IPS-NIHi7 (cell line): Measurements from ENCODE around the gene RPA1.

Source experiments
- DNase-seq: peaks from one replicate; pipeline ENCODE4 v3.0.0; 2012; ENCODE audit warnings: mixed read lengths; ENCODE audit errors: extremely low spot score

RPA1 gene

GRCh38 chr17:1941272-1942065 is 111.7 kb downstream of the RPA1 start:
- DNase-seq = no peak

- DNase-seq = no peak
Observed at GRCh38 chr17:1942066-1942365, 112.2 kb downstream of the RPA1 start.

GRCh38 chr17:1942666-1943435 is 113.0 kb downstream of the RPA1 start:
- DNase-seq = no peak

- no peak for DNase-seq
Observed at GRCh38 chr17:1943436-1943831, 113.6 kb downstream of the RPA1 start.

DNA sequence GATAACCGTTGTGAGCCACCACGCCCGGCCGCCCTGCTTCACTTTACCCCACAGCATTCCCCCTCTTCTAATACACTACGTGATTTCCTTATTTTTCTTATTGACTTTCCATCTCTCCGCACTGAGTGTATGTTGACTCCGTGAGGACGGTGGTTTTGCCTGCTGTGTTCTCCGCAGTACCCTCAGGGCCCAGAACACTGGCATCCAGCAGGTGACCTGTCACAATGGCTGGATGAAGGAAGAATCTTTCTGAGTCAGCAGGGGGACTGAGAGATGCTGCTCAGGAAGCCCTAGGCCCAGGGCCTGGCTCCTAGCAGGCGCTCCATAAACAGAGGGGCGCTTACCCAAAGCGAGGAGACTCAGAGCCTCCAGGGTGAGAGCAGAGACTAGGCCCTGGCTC is 115.8 kb downstream of the RPA1 start:
- DNase-seq = no peak

GRCh38 chr17:1946021-1946932 is 116.5 kb downstream of the RPA1 start:
- DNase-seq = no peak

DNA sequence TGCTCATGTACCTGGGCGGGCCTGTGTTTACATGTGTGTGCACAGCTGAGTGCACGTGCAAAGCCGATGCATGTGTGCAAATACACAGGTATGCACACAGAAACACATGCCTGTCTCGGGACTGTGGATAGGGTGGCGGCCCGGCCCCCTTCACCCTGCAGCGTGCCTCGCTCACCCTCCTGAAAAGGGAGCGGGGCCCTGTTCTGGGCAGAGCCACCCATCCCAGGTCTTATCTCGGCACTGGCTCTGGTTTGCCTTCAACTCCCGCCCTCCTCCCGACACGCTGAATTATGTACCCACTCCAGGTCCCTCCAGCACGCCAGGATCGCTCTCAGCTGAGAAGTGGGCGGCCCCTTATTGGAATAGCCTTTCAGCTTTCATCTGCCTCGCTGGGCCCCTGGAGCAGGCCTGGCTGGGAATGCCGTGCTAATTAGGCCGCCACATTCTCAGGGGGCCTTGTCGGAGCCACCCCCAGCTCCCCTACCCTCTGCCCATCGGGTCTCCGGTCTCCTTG is 117.5 kb downstream of the RPA1 start:
- no peak for DNase-seq

DNA sequence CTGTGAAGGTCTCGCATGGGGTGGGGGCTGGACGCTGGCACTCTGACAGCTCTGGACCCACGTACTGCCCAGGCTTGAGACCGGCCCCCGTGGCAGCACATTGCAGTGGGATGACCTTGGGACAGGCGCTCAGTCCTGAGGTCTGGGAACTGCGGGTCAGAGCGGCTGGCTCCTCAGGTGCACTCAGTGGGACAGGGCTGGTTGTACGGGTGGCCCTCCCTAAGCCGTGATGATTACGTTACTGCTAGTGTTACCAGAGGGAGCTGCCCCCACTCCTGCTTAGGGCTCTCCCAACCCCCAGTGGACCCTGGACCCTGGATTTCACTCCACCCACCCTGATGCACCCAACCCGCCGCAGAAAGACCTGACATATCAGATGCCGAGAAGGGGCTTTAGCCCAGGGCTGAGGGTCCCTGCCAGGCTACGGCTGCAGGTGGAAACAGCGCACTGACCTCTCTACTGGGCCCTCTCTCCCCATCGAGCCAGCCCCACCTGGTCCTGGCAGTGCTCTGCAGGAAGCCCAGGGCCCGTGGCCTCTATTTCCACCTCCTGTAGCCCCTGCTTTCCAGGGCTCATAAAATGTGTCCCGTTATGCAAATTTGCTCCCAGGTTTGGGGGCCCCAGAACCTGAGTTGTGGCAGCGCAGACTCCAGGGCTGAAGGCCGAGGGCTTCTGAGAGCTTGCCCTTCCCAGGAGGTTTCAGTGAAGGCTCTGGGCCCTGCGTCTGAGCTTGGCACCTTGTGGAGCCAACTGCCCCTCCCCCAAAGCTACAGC is 118.1 kb downstream of the RPA1 start:
- no peak for DNase-seq

DNA sequence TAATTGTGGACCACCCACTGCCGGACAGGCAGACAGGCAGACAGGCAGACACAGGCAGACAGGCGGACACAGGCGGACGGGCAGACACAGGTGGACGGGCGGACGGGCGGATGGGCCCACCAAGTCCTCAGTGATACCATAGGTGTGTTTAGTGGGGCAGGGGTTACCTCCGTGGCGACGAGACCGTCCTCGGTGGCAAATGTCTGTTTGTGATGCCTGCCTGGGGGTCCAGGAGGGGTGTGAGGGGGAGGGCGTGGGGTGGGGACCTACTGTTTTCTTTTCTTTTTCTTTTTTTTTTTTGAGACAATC is 118.7 kb downstream of the RPA1 start:
- DNase-seq = no peak
